HepG2 (cell line): ENCODE measurements around the gene DDO. TPM values are rescaled to one million over a fixed set of nuclear protein-coding genes. Genes with fewer than 3 reads are reported as not detected.

ENCODE experiments used
- CREB1 ChIP-seq, 2 experiments: fragments of 450-650 bp in 1 of 2; IDR thresholded peaks; 2 replicates each; pipeline ENCODE4 v1.6.1; 2016 to 2017; ENCODE audit warnings: control low read depth in 1 of 2, mild to moderate bottlenecking in 1 of 2, missing compliant biosample characterization in 1 of 2, missing genetic modification characterization in 1 of 2
- DDIT3 ChIP-seq: sonication (generic); formaldehyde crosslinking; IDR thresholded peaks from 2 replicates; pipeline ENCODE4 v1.4.0; 2020; ENCODE audit warnings: mild to moderate bottlenecking, missing genetic modification reagents
- DRAP1 ChIP-seq: IDR thresholded peaks from 2 replicates; pipeline ENCODE4 v1.6.1; 2016; ENCODE audit warnings: missing genetic modification reagents, missing compliant biosample characterization
- EP300 ChIP-seq, 3 experiments: sonication (generic) in 1 of 3; formaldehyde crosslinking in 1 of 3; IDR thresholded peaks; 2 replicates each; pipeline versions ENCODE4 v1.5.1 to v1.6.1; 2011 to 2020; ENCODE audit warnings: low read depth in 2 of 3, low read length in 2 of 3, borderline replicate concordance in 1 of 3, improper control_type of control experiment in 1 of 3, mild to moderate bottlenecking in 1 of 3, missing genetic modification reagents in 1 of 3, moderate library complexity in 1 of 3
- MEIS2 ChIP-seq: sonication (generic); formaldehyde crosslinking; IDR thresholded peaks from 2 replicates; pipeline ENCODE4 v1.9.0; 2021; ENCODE audit warnings: mild to moderate bottlenecking, missing genetic modification reagents
- MTERF4 ChIP-seq: sonication (generic); formaldehyde crosslinking; IDR thresholded peaks from 2 replicates; pipeline ENCODE4 v1.8.0; 2023; ENCODE audit warnings: mild to moderate bottlenecking, missing genetic modification reagents
- PRDM10 ChIP-seq: sonication (generic); formaldehyde crosslinking; IDR thresholded peaks from 2 replicates; pipeline ENCODE4 v1.4.0; 2020; ENCODE audit warnings: low read depth, missing genetic modification reagents
- TBP ChIP-seq: sonication (generic); formaldehyde crosslinking; IDR thresholded peaks from 2 replicates; pipeline ENCODE4 v1.5.0; 2020; ENCODE audit warnings: missing genetic modification reagents
- YEATS2 ChIP-seq: sonication (generic); formaldehyde crosslinking; IDR thresholded peaks from 2 replicates; pipeline ENCODE4 v1.4.0; 2020; ENCODE audit warnings: missing genetic modification reagents, borderline replicate concordance
- ZC3H4 ChIP-seq: sonication (generic); formaldehyde crosslinking; IDR thresholded peaks from 2 replicates; pipeline ENCODE4 v1.4.0; 2020; ENCODE audit warnings: missing genetic modification reagents, borderline replicate concordance
- ZNF10 ChIP-seq: sonication (generic); formaldehyde crosslinking; IDR thresholded peaks from 2 replicates; pipeline ENCODE4 v1.4.0; 2020; ENCODE audit warnings: mild to moderate bottlenecking, low read depth, missing genetic modification reagents, borderline replicate concordance
- ZNF121 ChIP-seq: sonication (generic); formaldehyde crosslinking; IDR thresholded peaks from 2 replicates; pipeline ENCODE4 v1.5.0; 2020; ENCODE audit warnings: mild to moderate bottlenecking, missing genetic modification reagents
- ZNF24 ChIP-seq: fragments of 450-650 bp; IDR thresholded peaks from 2 replicates; pipeline ENCODE4 v1.6.1; 2017; ENCODE audit warnings: antibody characterized with exemption, mild to moderate bottlenecking
- ZNF260 ChIP-seq: sonication (generic); formaldehyde crosslinking; IDR thresholded peaks from 2 replicates; pipeline ENCODE4 v1.4.0; 2020; ENCODE audit warnings: missing genetic modification reagents, low read depth, mild to moderate bottlenecking, borderline replicate concordance
- ZNF263 ChIP-seq: sonication (generic); formaldehyde crosslinking; IDR thresholded peaks from 2 replicates; pipeline ENCODE4 v1.4.0; 2020; ENCODE audit warnings: missing genetic modification reagents
- ZNF441 ChIP-seq: sonication (generic); formaldehyde crosslinking; IDR thresholded peaks from 2 replicates; pipeline ENCODE4 v1.7.0; 2021; ENCODE audit warnings: missing genetic modification reagents, borderline replicate concordance
- ZNF496 ChIP-seq: sonication (generic); formaldehyde crosslinking; IDR thresholded peaks from 2 replicates; pipeline ENCODE4 v1.8.1; 2023; ENCODE audit warnings: mild to moderate bottlenecking, moderate library complexity, missing genetic modification reagents; ENCODE audit not compliant: insufficient replicate concordance
- ZNF570 ChIP-seq: sonication (generic); formaldehyde crosslinking; IDR thresholded peaks from 2 replicates; pipeline ENCODE4 v1.4.0; 2020; ENCODE audit warnings: mild to moderate bottlenecking, missing genetic modification reagents, borderline replicate concordance
- ZNF749 ChIP-seq: sonication (generic); formaldehyde crosslinking; IDR thresholded peaks from 2 replicates; pipeline ENCODE4 v1.8.0; 2022; ENCODE audit warnings: mild to moderate bottlenecking, missing genetic modification reagents, moderate library complexity, borderline replicate concordance
- ZNF83 ChIP-seq: sonication (generic); formaldehyde crosslinking; IDR thresholded peaks from 2 replicates; pipeline ENCODE4 v1.4.0; 2020; ENCODE audit warnings: missing genetic modification reagents, mild to moderate bottlenecking, borderline replicate concordance
- polyA plus RNA-seq, 8 experiments: library from polyadenylated mRNA; depleted of rRNA in 3 of 8; stranded (reverse) in 7 of 8; unstranded in 1 of 8; fragments of >200 nt; fragmentation: Illumina TruSeq in 4 of 8; extraction: Trizol in 4 of 8; gene quantifications; 2 replicates each; pipeline versions ENCODE4 v1.2.1 to v1.2.3, GENCODE V29; 2011 to 2016; ENCODE audit warnings: low read depth in 4 of 8, missing spikeins in 1 of 8, mixed read lengths in 1 of 8; ENCODE audit not compliant: insufficient read depth in 1 of 8
- total RNA-seq, 5 experiments: library from RNA; depleted of rRNA; stranded (reverse); fragments of >200 nt; fragmentation: Illumina TruSeq; extraction: Trizol; gene quantifications; 2 replicates each; pipeline ENCODE4 v1.2.3, GENCODE V29; 2016; ENCODE audit warnings: low read depth in 1 of 5
- TF ChIP-seq, protein P1 (sequence below), 2 experiments: fragments of 450-650 bp in 1 of 2; sonication (generic) in 1 of 2; formaldehyde crosslinking; IDR thresholded peaks; 2 replicates each; pipeline versions ENCODE4 v1.5.0 to v1.8.0; 2020 to 2022; ENCODE audit warnings: mild to moderate bottlenecking in 1 of 2, missing genetic modification reagents in 1 of 2

Gene DDO
- total and polyA plus RNA-seq, 2 of the 13 experiments (the other 11 are each of a cell fraction or from before 2014, with no cell fraction given) = 6.1 to 10.3 TPM

GRCh38 chr6:110415086-110415916 lies at the start of gene DDO (continued):
- no peak for TF ChIP-seq ZNF496
- TF ChIP-seq MEIS2 (CRISPR knock-in tag) = no peak
- TF ChIP-seq DRAP1 (CRISPR knock-in tag) = peak; percentile 56; the same call in 1 of the 2 replicates
- TF ChIP-seq ZNF263 = no peak
- no peak for TF ChIP-seq ZNF83 (CRISPR knock-in tag)
- no peak for TF ChIP-seq ZNF10 (CRISPR knock-in tag)
- TF ChIP-seq YEATS2 = peak; percentile 22; the same call in 1 of the 2 replicates
- no peak for TF ChIP-seq EP300 (IDR thresholded peaks at IDR 0.05; ENCODE audit: low read depth in 2 of 2, low read length in 2 of 2)
- TF ChIP-seq EP300 (CRISPR knock-in tag; IDR thresholded peaks at IDR 0.05; ENCODE audit: borderline replicate concordance) = no peak
- no peak for TF ChIP-seq ZNF24
- TF ChIP-seq ZNF121 (CRISPR knock-in tag) = no peak
- no peak for TF ChIP-seq MTERF4
- no peak for TF ChIP-seq ZNF260 (CRISPR knock-in tag)
- TF ChIP-seq ZNF441 (CRISPR knock-in tag) = no peak
- TF ChIP-seq ZNF749 (CRISPR knock-in tag) = no peak
- TF ChIP-seq TBP (CRISPR knock-in tag) = no peak
- TF ChIP-seq, protein P1, sequence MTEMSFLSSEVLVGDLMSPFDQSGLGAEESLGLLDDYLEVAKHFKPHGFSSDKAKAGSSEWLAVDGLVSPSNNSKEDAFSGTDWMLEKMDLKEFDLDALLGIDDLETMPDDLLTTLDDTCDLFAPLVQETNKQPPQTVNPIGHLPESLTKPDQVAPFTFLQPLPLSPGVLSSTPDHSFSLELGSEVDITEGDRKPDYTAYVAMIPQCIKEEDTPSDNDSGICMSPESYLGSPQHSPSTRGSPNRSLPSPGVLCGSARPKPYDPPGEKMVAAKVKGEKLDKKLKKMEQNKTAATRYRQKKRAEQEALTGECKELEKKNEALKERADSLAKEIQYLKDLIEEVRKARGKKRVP (CRISPR knock-in tag; IDR thresholded peaks at IDR 0.05) = no peak; a peak in 1 of 4 replicates
- TF ChIP-seq PRDM10 = no peak
- 0 out of 2 replicates have a peak, but pooled peaks have one; percentile 5 for TF ChIP-seq CREB1 (IDR thresholded peaks at IDR 0.05)
- no peak for TF ChIP-seq CREB1 (CRISPR knock-in tag; IDR thresholded peaks at IDR 0.05)
- TF ChIP-seq DDIT3 (CRISPR knock-in tag) = no peak
- no peak for TF ChIP-seq ZNF570 (CRISPR knock-in tag)
- TF ChIP-seq ZC3H4 (CRISPR knock-in tag) = no peak
